ENCODE data around the gene DPP3.

The DPP3 gene

DNA sequence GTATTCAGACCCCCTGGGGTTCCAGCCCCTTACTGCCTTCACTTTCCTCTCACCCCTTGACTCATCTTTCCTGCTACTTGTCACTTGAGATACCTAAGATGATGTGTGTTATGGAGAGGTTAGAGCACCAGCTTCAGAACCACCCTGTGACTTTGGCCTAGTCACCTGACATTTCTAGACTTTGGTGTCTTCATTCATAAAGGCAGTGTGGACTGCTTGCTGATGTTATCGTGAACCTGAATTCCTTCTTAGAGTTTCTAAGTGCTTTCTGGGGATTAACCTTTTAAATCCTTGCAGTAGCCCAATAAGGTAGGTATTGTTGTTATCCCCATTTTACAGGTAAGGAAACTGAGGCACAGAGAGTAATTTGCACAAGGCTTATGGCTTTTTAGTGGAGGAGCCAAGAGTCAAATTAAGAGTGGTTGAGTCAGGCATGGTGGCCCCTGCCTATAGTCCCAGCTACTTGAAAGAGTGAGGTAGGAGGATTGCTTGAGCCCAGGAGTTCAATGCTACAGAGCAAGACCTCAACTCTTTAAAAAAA lies 25.1 kb downstream of the DPP3 start (continued):
- no peak for TF ChIP-seq TSHZ2 (CRISPR knock-in tag; IDR thresholded peaks at IDR 0.05)
- TF ChIP-seq BACH2 (CRISPR knock-in tag; IDR thresholded peaks at IDR 0.05; ENCODE audit: borderline replicate concordance), result no peak

- ATAC-seq, result no peak
These were observed 28.9 kb downstream of the DPP3 start for GRCh38 chr11:66509131-66509561.

DNA sequence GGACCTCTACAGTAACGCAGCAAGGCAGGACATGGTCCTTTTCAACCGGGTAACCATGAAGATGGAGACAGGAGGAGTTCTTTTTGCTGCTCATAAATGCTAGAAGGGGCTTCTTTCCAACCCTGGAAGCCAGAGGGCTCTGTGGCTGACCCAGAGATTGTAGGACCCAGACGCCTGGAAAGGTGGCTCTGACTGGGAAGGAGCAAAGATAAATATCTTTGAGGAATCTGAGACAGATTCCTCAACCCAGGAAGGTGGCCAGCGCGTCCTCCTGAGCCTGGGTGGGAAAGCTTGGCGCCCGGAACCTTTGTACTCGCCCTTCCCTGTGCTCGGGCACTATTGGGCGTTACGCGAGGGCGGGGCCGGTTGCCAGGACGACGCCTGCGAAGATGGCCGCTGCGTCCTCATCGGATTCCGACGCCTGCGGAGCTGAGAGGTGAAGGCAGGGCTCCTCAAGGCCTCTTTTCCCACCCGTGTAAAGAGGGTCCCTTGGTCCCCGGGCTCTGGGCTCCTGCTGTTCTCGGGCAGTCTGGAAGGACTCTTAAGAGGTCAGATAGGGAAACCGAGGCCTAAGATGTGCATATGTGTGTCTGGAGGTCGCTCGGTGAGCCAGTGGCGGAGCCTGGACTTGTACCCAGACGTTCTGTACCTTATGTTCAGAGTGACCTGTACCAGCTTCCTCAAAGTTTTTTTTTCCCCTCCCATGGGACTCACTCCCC lies 30.2 kb downstream of the DPP3 start, which contains the start of gene BBS1:
Gene BBS1, plus strand, starts transcription at position 365 of the 719 bp plus-strand sequence. Its CDS starts 25 bp downstream, at position 390.
- peak; percentile 99 for ATAC-seq
- TF ChIP-seq ISL1 (CRISPR knock-in tag; IDR thresholded peaks at IDR 0.05) (no peak), TOX (CRISPR knock-in tag; IDR thresholded peaks at IDR 0.05; ENCODE audit: borderline replicate concordance) (no peak), TCF4 (CRISPR knock-in tag; IDR thresholded peaks at IDR 0.05; ENCODE audit: borderline replicate concordance) (no peak), SNAI2 (CRISPR knock-in tag; IDR thresholded peaks at IDR 0.05) (no peak), ESRRG (CRISPR knock-in tag; IDR thresholded peaks at IDR 0.05) (0 out of 2 replicates have a peak, but pooled peaks have one; percentile 31), ZNF565 (CRISPR knock-in tag; conservative IDR thresholded peaks at IDR 0.05; ENCODE audit: low read depth) (no peak), BACH2 (CRISPR knock-in tag; IDR thresholded peaks at IDR 0.05; ENCODE audit: borderline replicate concordance) (no peak), GLIS3 (CRISPR knock-in tag; IDR thresholded peaks at IDR 0.05) (no peak), ZFP3 (CRISPR knock-in tag; IDR thresholded peaks at IDR 0.05) (no peak), CSRNP3 (CRISPR knock-in tag; IDR thresholded peaks at IDR 0.05) (no peak), ZFP30 (CRISPR knock-in tag; IDR thresholded peaks at IDR 0.05) (no peak)
- TF ChIP-seq, protein P1, sequence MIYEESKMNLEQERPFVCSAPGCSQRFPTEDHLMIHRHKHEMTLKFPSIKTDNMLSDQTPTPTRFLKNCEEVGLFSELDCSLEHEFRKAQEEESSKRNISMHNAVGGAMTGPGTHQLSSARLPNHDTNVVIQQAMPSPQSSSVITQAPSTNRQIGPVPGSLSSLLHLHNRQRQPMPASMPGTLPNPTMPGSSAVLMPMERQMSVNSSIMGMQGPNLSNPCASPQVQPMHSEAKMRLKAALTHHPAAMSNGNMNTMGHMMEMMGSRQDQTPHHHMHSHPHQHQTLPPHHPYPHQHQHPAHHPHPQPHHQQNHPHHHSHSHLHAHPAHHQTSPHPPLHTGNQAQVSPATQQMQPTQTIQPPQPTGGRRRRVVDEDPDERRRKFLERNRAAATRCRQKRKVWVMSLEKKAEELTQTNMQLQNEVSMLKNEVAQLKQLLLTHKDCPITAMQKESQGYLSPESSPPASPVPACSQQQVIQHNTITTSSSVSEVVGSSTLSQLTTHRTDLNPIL (CRISPR knock-in tag; IDR thresholded peaks at IDR 0.05; ENCODE audit: low read depth), result no peak

More at GRCh38 chr11:66509131-66509561, 28.9 kb downstream of the DPP3 start:
- TF ChIP-seq GLIS3 (CRISPR knock-in tag; IDR thresholded peaks at IDR 0.05) (no peak), CSDC2 (CRISPR knock-in tag; IDR thresholded peaks at IDR 0.05) (no peak), TSHZ2 (CRISPR knock-in tag; IDR thresholded peaks at IDR 0.05) (no peak), BACH2 (CRISPR knock-in tag; IDR thresholded peaks at IDR 0.05; ENCODE audit: borderline replicate concordance) (no peak), ZNF8 (CRISPR knock-in tag; IDR thresholded peaks at IDR 0.05) (no peak), ZFP3 (CRISPR knock-in tag; IDR thresholded peaks at IDR 0.05) (no peak), PPARA (CRISPR knock-in tag; IDR thresholded peaks at IDR 0.05; ENCODE audit: borderline replicate concordance) (no peak), ZFP30 (CRISPR knock-in tag; IDR thresholded peaks at IDR 0.05) (no peak), ZNF70 (CRISPR knock-in tag; IDR thresholded peaks at IDR 0.05) (no peak), ARNTL (CRISPR knock-in tag; IDR thresholded peaks at IDR 0.05; ENCODE audit: borderline replicate concordance, low read depth) (no peak), PATZ1 (CRISPR knock-in tag; IDR thresholded peaks at IDR 0.05; ENCODE audit: borderline replicate concordance) (no peak), SNAI2 (CRISPR knock-in tag; IDR thresholded peaks at IDR 0.05) (no peak), RARB (CRISPR knock-in tag; IDR thresholded peaks at IDR 0.05) (no peak), ISL1 (CRISPR knock-in tag; IDR thresholded peaks at IDR 0.05) (no peak), TCF4 (CRISPR knock-in tag; IDR thresholded peaks at IDR 0.05; ENCODE audit: borderline replicate concordance) (no peak), TOX (CRISPR knock-in tag; IDR thresholded peaks at IDR 0.05; ENCODE audit: borderline replicate concordance) (no peak), ZNF565 (CRISPR knock-in tag; conservative IDR thresholded peaks at IDR 0.05; ENCODE audit: low read depth) (no peak)

Measured in SK-N-SH treated with all-trans-retinoic acid at 6 μM for 48 hours (cell line).